NK-92 (cell line): ENCODE data around the gene TRIM66.

Source experiments
- DNase-seq: peaks from one replicate; lab custom pipeline; 2025; ENCODE audit not compliant: unreplicated experiment; lab: John Stamatoyannopoulos, UW

TRIM66 gene

DNA sequence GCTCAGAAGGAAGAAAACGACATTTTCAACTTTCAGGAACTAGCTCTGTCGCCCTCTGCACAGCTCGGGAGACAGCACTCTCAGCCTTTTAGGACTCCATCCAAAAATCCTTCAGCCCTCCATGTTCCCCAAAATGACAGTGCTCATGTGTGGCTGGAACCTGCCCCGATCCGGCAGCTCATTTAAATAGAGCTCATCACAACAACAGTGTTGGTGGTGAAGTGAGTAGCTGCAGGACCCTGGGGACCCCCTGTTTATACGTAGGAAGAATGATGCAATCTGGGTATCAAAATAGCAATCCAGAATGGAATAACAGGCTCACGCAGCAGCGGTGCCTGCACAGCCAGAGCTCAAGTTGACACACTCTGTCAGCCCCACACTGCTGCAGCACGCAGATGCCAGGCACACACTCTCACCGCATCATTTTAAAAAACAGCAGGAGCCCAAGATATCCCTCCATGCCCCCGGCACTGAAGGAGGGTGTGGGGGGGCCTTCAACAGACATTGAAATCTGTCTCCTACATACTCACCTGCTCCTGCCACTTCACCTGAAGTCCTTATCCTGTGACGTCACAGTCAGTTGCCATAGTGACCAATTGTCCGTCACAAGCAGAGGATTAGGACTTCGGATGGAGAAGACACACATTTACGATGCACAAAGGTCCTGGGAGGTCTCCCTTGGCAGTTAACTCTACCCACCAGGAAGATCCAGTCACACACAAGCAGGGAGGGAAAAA, 24.0 kb downstream of the TRIM66 start:
- DNase-seq = no peak

- DNase-seq = no peak
Observed at GRCh38 chr11:8656291-8656690, 26.2 kb downstream of the TRIM66 start.

- DNase-seq = no peak
Observed at GRCh38 chr11:8654503-8654902, 28.0 kb downstream of the TRIM66 start.

- DNase-seq = no peak
Observed at GRCh38 chr11:8652140-8652539, 30.3 kb downstream of the TRIM66 start.

DNA sequence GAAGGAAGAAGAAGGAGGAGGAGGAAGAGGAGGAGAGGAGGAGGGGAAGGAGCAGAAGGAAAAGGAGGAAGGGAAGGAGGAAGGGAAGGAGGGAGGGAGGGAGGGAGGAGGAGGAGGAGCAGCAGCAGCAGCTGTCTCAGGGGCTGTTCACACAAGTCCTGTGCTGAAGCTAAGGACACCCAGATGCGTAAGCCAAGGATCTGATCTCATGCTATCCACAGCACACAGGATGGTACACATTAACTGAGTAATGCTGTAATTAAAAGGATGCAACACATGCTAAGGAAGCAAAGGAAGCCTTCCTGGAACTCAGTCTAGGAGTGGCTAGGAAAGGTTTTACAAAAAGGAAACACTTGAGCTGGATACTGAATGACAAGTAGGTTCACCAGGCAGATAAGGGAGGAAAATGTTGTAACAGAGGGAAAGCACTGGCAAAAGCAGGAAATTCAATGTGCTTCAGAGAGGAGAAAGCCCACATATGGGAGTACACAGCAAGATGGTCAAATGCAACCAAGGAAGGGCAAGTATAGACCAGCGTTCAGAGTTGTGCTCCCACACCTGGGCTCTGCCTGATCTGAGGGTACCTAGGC, 32.0 kb downstream of the TRIM66 start:
- no peak for DNase-seq

- DNase-seq = no peak
Observed at GRCh38 chr11:8649361-8649760, 33.1 kb downstream of the TRIM66 start.

DNA sequence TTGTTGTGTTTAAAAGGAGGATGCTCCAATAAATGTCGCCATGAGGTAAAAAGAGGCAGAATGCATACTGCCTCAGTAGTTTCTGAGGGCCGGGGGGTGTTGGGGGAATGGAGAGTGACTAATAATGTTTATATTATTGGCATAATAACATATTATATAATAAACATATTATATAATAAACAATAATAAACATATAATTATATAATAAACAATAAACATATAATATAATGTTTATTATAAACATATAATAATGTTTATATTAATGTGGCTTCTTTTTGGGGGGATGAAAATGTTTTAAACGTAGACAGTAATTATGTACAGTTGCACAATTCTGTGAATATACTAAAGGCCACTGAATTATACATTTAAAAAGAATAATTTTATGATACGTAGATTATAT, 35.6 kb downstream of the TRIM66 start:
- no peak for DNase-seq

DNA sequence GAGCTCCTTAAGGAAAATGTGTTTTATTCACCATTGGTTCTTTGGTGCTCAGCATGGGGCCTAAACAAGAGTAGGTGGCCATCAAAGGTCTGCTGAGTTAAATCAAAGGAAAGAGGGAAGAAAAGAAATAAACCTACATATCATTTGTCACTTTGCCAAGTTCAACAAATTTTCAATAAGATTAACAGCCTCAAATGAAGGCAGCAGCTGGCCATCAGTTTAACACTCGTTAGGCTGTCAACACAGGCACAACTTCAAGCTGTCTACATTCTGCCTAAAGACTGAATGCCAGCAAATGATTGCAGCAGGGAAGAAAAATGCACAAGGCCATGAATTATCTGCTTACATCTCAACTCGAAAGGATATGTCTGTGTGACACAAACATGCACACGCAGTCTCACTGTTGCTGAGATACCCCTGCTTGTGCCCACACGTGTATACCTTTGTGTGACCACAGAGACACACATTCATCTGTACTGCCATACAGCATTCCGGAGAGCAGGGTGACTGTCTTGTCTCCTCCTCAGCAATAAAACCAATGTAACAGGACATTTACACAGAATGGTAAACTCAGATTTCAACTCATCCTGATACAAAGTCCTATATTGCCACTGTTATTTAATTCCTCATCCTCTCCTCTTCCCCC, 40.1 kb downstream of the TRIM66 start:
- DNase-seq = no peak

- DNase-seq = no peak
Observed at GRCh38 chr11:8641332-8641731, 41.1 kb downstream of the TRIM66 start.

GRCh38 chr11:8640267-8640906, 42.1 kb downstream of the TRIM66 start:
- DNase-seq = no peak

GRCh38 chr11:8639655-8640054, 42.8 kb downstream of the TRIM66 start:
- no peak for DNase-seq

GRCh38 chr11:8638300-8638699, 44.2 kb downstream of the TRIM66 start:
- DNase-seq = no peak

DNA sequence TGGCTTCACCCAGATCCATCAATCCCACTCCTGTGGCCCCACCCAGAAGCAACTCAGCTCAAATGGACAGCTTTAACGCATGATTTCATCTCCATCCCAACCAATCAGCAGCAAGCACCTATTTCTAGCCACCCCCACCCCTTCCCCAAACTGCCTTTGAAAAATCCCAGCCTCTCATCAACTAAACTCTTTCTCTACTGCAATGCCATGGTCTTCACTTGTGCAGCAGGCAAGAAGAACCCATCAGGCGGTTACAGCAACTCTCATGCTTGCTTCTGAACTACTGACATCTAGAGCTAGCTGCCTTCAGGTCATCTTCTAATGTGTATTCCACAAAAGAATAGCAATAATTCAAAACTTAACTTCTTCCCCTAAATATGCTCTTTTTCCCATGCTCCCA, 46.3 kb downstream of the TRIM66 start:
- no peak for DNase-seq

DNA sequence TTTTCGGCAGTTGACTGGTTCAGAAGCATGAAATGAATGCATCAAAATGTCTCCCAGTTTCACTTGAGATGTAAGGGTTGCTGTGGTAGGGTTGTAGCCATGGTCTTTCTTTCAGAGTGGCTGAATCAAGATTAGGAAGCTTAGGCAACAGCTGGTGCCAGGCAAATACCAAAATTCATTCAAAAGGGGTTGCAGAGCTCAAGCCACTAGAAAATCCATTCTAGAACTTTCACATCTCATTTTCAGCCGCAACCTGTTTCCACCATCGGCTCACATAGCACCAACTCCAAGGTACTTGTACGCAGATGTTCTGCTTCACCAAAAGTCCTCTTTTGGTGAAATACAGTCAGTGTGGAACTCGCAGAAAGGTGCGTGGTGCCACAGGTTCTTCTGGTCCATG, 48.0 kb downstream of the TRIM66 start:
- DNase-seq = no peak

- DNase-seq = no peak
Observed at GRCh38 chr11:8631395-8632118, 50.9 kb downstream of the TRIM66 start.

GRCh38 chr11:8624698-8625097, 57.8 kb downstream of the TRIM66 start:
- DNase-seq = no peak

GRCh38 chr11:8621147-8621546, 61.3 kb downstream of the TRIM66 start:
- DNase-seq = no peak

DNA sequence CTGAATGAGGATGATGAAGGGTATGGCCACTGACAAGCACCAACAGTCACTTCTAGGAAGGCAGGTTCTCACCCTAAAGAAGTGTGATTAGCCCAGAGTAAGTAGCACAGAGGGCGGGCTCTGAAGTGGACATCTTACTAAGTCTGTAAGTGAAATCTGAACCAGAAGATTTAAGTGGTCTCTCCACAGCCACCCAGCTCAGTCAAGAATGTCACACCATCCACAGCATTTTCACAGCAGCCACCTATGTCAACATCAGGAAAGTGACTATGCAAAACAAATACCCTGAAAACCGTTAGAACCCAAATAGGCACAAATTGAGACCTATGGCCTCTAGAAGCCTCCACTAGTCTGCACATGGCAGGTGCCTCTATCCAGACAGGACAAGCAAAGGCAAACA, 65.4 kb downstream of the TRIM66 start:
- no peak for DNase-seq

GRCh38 chr11:8615291-8616032, 67.0 kb downstream of the TRIM66 start:
- DNase-seq = no peak

DNA sequence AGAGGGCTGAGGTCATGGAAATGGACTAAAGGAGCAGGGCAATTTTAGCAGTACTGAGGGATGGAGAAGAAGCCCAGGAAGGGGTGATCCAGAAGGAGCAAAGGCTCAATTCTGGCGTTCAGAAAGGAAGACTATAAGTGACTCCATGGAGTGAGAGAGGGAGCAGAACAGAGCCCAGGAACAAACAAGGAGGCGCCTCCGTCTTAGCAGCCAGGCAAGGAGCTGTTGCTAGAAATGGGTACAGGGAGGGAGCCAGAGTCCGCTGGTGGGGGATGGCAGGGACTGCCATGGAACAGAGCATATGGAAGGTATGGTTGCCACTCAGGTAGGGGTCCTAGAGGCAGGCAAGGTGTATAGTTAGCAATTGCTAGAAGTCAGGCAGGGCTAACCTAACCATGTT, 68.0 kb downstream of the TRIM66 start:
- DNase-seq = no peak

DNA sequence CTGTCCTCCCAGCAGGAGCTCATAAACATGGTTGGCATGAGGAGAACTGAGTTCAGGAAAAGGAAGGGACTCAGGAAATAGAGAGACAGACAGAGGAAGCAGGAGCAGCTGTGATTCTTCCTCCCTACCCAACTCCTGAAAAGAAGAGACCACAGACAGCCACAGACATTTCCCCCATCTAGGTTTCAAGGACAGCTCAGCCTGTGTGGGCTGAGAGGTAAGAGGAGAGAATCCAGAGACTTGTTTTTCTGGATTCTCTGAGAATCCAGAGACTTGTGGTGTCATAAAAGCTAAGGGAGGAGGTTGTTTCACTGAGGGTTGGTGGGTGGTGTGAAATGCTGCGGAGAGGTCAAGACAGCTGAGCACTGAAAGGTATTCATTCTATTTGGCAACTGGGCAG, 69.4 kb downstream of the TRIM66 start:
- no peak for DNase-seq
